Activated CD4-positive, CD25-positive, alpha-beta regulatory T cell treated with anti-CD3 and anti-CD28 coated beads, Interleukin-2, amount 50 U/mL, for 16 hours (primary cell): Measurements from ENCODE around the gene CGB1.
"Not testable (repeated sequence)": the region's sequence is repeated elsewhere in the genome, so short reads cannot be mapped to it uniquely, and the experiment has no call there.

Source experiments
- DNase-seq: peaks from one replicate; pipeline ENCODE4 v3.0.0-alpha.2; 2020; ENCODE audit warnings: low read depth, low spot score

The CGB1 gene

DNA sequence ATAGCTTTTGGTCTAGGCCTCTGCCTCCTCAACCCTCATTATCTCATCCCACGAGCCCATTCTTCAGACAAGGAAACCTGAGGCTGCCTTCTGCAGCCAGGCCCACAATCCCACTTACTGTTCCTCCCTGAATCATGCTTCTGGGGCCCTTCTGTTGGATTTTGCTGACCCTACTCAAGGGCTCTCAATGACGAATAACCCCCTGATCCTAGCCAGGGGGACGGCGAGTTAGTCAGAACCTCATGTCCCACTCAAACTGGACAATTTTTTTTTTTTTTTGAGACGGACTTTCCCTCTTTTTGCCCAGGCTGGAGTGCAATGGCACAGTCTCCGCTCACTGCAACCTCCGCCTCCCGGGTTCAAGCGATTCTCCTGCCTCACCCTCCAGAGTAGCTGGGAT lies 14.6 kb downstream of the CGB1 start:
- no peak for DNase-seq

DNA sequence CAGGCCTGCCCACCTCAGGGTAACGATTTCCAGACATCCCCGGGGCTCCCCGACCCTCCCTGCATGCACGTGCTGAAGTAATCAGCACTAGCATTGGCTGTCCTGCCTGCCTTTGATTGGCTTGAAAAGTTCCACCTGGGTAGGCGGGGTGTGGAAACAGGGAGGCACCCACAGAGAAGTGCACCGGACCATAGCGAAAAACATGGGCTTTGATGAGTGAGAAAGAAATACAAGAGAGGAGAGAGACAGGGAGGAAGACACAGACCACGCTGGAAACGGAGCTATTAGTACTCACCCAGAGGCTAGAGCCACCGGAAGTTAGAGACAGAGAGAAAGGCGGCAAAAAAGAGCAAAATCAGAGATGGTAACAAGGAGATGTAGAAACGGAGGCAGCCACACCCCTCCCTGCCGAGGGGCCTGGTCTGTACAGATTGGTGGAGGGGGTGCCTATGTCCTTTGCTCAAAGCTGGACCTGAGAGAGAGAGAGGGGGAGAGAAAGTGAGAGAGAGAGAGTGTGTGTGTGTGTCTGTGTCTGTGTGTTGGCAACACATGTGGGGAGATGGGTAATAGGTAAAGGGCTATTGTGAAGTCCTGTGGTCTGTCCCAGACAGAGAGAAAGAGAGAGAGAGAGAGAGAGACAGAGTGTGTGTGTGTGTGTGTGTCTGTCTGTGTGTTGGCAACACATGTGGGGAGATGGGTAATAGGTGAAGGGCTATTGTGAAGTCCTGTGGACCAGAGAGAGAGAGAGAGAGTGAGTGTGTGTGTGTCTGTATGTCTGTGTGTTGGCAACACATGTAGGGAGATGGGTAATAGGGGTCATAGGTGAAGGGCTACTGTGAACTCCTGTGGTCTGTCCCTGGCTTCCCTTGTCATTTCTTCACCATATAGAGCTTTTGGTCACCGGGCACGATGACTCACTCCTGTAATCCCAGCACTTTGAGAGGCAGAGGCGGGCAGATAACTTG lies 15.5 kb downstream of the CGB1 start:
- DNase-seq = no peak

GRCh38 chr19:49020342-49020741 lies 16.4 kb downstream of the CGB1 start:
- DNase-seq = no peak

DNA sequence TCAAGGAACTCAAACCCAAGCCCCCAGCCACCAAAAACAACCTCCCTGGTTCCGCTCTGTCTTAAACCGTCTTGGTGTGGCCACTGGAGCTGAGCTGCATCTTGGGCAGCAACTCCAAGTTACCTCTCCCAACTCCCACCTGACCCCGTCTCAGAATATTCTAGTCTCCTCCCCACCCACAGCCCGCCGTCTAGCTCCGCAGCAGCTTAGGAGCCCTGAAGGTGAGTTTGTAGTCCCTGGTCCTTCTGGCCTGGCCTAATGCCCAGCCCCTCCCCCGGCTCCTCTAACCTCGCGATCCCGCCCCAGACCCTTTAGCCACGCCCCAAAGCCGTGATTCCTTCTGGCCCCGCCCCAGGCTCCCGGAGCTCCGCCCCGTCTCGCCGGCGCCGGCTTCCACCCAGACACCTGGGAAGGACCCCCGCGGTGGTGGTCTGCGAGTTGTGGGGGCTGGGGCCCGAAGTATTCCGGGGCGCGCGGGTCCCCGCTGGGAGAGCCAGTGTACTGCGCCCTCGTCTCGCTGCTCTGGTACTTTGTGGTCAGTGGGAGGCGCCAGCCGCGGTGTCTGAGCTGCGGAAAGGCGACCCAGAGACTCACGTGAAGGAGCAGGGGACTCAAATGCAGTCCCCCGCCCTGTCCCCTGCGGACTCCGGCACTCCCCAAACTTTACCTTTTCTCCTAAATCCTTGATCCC lies 17.3 kb downstream of the CGB1 start:
- DNase-seq = peak; percentile 24

- DNase-seq = not testable (repeated sequence)
Observed at GRCh38 chr19:49018388-49019241, 18.1 kb downstream of the CGB1 start.

- DNase-seq = peak; percentile 34
Observed at GRCh38 chr19:49017666-49018351, 18.9 kb downstream of the CGB1 start.

- DNase-seq = no peak
Observed at GRCh38 chr19:49017041-49017665, 19.5 kb downstream of the CGB1 start, which contains the start of gene LHB. Gene LHB, minus strand, starts transcription at chr19:49017091. Its CDS starts 10 bp downstream, at chr19:49017081.

GRCh38 chr19:49016067-49016839 lies 20.4 kb downstream of the CGB1 start:
- DNase-seq = no peak

DNA sequence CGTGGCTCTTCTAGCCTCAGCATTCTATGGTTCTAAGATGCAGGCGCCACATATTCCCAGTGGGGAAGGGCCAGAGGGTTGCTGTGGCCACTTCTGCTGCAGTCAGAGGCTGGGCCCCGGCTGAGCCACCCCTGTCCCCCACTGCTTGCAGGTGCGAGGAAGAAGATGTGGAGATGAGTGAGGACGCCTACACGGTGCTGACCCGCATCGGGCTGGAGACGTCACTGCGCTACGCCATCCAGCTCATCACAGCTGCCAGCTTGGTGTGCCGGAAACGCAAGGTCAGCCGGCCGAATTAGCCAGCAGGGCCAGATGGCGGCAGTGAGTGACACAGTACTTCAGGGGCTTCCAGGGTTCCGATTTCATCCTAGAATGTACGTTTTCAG lies 21.8 kb downstream of the CGB1 start:
- DNase-seq = no peak

DNA sequence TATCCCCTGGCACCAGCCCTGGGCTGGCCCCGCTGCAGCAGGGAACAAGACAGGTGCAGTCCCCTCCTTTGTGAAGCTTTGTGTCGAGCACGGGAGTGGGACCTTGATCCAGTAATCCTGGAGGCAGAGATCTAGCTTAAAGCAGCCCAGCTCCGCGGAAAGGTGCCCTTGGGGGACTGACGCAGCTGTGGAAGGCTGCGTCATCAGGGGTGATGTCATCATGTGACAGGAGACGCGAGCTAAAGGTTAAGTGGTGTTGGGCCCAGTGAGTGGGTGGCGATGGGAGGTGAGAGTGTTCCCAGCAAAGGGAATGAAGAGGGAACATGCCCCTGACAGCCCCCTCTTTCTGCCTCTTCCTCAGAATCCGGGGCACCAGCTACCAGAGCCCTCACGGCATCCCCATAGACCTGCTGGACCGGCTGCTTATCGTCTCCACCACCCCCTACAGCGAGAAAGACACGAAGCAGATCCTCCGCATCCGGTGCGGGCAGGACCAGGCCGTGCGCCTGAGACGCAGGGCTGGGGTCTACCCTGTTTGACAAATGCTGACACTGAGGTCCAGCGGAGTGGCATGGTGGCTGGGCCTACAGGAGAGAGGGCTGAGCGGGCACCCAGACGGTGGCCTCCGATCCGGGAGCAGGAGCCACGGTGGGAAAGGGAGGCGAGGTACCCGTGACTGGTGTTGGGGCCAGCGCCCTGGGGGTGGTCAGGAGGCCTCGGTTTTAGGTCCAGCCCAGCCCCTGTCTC lies 22.4 kb downstream of the CGB1 start:
- no peak for DNase-seq

- DNase-seq = no peak
Observed at GRCh38 chr19:49011194-49011593, 25.5 kb downstream of the CGB1 start.

DNA sequence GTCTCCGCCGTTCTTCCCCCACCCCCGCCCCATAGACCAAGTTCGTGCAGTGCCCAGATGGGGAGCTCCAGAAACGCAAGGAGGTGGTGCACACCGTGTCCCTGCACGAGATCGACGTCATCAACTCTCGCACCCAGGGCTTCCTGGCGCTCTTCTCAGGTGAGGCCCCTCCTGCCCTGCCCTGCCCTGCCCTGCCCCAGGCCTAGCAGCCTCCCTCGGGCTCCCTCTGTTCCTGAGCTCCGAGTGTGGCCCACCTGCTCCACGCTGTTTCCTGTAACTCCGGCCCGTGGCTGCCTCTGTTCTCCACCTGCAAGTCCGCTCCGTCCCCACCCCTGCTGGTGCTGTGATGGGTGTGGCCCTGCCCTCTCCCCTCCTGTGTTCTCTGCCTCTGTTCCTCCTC lies 26.2 kb downstream of the CGB1 start:
- DNase-seq = no peak

DNA sequence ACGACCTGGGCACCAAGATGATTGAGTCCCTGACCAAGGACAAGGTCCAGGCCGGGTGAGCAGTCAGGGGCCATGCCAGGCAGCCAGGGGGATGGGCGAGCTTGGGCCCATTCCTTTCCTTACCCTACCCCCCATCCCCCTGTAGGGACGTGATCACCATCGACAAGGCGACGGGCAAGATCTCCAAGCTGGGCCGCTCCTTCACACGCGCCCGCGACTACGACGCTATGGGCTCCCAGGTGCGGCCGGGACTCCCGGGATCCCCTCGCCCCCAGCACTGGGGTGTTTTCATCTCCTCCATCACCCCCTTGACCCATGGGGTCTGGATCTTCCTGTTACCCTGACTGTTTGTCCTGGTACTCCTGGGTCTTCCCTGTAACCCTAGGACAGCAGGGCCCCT lies 26.9 kb downstream of the CGB1 start:
- DNase-seq = no peak

DNA sequence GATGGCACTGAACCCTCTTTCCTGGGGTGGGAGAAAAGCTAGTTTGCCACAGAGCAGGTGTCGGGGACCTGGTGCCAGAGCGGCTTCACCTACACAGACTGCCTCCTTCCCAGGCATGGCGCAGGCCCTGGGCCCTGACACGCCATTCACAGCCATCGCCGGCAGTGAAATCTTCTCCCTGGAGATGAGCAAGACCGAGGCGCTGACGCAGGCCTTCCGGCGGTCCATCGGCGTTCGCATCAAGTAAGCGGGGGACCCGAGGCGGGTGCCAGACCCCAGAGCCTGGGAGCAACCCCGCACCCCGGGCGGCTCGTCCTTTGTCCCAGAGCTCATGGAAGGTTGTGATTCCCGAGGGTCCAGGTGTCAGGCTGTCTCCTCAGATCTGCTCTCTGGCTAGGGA lies 29.8 kb downstream of the CGB1 start:
- no peak for DNase-seq

GRCh38 chr19:49004964-49005614 lies 31.6 kb downstream of the CGB1 start:
- DNase-seq = no peak

GRCh38 chr19:49004133-49004532 lies 32.6 kb downstream of the CGB1 start:
- no peak for DNase-seq

DNA sequence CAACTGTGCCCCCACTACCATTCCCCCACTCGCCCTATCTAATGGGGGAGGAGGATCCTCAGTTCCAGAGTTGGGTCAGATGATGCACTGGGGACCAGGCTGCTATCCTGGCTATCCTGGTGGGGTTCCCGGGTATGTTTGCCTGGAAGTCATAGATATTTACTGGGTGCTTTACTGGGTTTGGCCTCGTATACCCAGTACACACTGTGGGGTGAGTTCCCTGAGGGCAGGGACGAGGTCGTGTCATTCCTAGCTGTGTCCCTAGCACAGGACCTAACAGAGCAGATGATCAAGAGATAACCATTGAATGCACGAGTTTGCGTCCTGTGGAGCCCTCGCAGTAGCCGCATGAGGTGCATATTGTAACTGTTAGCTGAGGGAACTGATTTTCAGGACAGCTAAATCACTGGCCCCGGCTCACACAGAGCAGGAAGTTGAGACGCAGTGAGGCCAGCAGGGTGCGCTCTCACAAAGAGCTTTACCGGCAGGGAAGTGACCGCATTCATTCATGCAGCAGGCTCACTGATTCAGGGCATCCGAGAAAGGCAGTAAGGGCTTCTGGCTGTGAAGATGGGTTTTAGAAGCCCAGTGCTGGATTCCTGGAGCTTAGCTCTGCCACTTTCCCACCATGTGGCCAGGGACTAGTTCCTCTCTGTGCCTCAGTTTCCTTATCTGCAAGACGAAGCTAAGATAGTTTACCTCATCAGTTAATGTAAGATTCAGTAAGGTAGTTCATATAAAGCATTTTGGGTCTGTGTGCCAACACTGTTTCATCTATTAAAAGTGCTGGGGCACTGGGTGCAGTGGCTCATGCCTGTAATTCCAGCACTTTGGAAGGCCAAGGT lies 37.0 kb downstream of the CGB1 start:
- DNase-seq = peak; percentile 46

DNA sequence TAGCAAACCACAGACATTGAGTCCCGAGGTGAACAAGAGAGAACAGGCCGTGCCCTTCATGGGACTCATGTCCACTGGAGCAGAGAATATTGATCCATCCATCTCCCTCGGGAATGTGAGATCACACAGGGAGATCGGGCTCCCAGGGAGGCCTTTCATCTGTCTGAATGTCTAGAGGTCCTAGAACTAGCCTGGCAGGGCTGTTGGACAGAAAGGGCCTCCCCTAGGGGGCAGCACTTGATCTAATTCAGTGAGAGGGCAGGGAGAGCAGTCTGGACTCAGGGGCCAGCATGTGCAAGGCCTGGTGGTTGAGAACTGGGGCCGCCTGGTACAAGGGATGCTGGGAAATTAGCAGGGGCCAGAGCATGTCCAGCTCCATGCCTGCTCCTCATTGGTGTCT lies 38.7 kb downstream of the CGB1 start:
- DNase-seq = no peak
